Kidney epithelial cell (primary cell): ENCODE data around the gene PITPNB. TPM values are rescaled to one million over a fixed set of nuclear protein-coding genes. Genes with fewer than 3 reads are reported as not detected.

Experiments
- DNase-seq: peaks from one replicate; pipeline ENCODE4 v3.0.0-alpha.2; 2010; ENCODE audit warnings: low read depth
- H3K27me3 ChIP-seq: 2 replicates; pipeline ENCODE4 v1.6.0; 2011; ENCODE audit warnings: low read length; ENCODE audit not compliant: control insufficient read depth, insufficient read depth
- H3K36me3 ChIP-seq: 2 replicates; pipeline ENCODE4 v1.5.1; 2011; ENCODE audit warnings: low read length; ENCODE audit not compliant: control insufficient read depth, insufficient read depth
- H3K4me3 ChIP-seq: 2 replicates; pipeline ENCODE4 v1.5.1; 2011; ENCODE audit warnings: low read depth, mild to moderate bottlenecking, control low read depth, low read length
- total RNA-seq: library from RNA; depleted of rRNA; stranded (reverse); fragments of >200 nt; gene quantifications from 2 replicates; pipeline ENCODE4 v1.2.3, GENCODE V29; 2015
- TF ChIP-seq, protein P1 (sequence below): IDR thresholded peaks from 2 replicates; pipeline ENCODE4 v1.5.1; 2011; ENCODE audit warnings: mild to moderate bottlenecking, moderate library complexity, low read length, control low read depth, inconsistent platforms; ENCODE audit not compliant: insufficient read depth, poor library complexity, severe bottlenecking

PITPNB gene
- total RNA-seq, 1 donor from 2014 or later = 32.3 TPM

DNA sequence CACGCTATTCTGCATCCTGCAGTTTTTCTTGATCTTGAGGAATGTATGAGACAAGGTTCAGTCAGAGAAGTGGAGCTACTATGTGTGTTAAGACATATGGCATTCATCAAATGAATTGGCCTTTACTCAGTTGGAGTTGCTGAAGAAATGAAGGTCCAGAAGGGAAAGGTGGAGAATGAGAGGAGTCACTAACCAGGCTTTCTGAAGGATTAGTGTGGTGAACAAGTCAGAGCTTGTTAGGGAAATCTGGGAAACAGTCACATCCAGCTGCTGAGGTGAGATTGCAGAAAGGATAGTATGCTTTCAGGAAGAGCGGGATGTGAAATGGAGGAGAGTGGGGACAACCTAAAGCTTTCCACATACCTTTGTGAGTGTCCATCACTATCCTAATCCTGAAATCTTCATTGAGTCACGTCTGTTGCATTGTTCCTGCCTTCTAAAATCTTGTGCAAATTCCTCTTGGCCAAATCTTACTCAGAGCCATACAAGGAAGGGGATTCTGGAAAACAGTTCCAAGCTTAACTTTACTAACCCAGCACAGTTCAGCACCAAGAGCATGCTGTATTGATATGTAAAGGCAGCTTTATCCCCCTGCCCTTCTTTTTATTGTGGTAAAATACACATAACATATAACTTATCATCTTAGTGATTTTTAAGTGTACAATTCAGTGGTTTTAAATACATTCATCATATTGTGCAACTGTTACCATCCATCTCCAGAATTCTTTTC is 11.4 kb upstream of the PITPNB start:
- DNase-seq = no peak
- H3K4me3 ChIP-seq = no peak overlapping the region
- TF ChIP-seq, protein P1, sequence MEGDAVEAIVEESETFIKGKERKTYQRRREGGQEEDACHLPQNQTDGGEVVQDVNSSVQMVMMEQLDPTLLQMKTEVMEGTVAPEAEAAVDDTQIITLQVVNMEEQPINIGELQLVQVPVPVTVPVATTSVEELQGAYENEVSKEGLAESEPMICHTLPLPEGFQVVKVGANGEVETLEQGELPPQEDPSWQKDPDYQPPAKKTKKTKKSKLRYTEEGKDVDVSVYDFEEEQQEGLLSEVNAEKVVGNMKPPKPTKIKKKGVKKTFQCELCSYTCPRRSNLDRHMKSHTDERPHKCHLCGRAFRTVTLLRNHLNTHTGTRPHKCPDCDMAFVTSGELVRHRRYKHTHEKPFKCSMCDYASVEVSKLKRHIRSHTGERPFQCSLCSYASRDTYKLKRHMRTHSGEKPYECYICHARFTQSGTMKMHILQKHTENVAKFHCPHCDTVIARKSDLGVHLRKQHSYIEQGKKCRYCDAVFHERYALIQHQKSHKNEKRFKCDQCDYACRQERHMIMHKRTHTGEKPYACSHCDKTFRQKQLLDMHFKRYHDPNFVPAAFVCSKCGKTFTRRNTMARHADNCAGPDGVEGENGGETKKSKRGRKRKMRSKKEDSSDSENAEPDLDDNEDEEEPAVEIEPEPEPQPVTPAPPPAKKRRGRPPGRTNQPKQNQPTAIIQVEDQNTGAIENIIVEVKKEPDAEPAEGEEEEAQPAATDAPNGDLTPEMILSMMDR = no peak

DNA sequence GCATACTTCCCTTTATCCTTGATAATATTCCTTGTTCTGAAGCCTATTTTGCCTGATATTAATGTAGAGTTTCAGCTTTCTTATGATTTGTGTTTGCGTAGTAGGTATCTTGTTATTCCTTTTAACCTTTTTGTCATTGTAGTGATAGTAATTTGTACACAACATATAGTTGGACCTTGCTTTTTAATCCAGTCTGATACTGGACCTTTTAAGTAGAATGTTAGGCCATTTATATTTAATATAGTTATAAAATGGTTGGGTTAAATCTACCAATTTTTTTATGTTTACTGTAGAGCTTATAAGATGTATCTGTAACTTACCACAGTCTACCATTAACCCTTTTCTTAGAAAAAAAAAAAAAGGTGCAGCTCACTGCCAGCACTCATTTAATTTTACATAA is 8.6 kb upstream of the PITPNB start:
- DNase-seq = no peak
- TF ChIP-seq, protein P1 = no peak
- Histone ChIP-seq H3K36me3 (no peaks in the 10 kb centered on the region), H3K27me3 (no peaks in the 10 kb centered on the region), H3K4me3 (no peak overlapping the region)

More for the DNA sequence above, 11.4 kb upstream of the PITPNB start:
- Histone ChIP-seq H3K36me3 (no peaks in the 10 kb centered on the region), H3K27me3 (no peaks in the 10 kb centered on the region)

DNA sequence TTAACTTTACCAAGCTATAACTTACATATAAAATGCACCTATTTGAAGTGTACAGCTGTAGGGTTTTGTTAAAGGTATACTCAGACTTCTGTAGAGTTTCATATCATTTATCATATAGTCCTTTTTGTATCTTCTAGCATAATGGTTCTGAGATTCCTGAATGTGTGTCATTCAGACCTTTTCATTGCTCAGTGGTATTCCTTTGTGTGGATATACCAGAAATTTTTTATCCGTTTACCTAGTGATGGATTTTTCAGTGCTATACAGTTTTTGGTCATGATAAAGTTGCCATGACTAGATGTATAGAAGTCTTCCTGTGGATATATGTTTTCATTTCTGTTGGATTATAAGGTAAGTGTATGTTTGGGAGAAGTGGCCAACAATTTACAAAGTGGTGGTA is 6.3 kb upstream of the PITPNB start:
- H3K27me3 ChIP-seq = no peaks in the 10 kb centered on the region
- TF ChIP-seq, protein P1 = no peak
- DNase-seq = no peak
- H3K4me3 ChIP-seq = no peak overlapping the region
- H3K36me3 ChIP-seq = no peaks in the 10 kb centered on the region

DNA sequence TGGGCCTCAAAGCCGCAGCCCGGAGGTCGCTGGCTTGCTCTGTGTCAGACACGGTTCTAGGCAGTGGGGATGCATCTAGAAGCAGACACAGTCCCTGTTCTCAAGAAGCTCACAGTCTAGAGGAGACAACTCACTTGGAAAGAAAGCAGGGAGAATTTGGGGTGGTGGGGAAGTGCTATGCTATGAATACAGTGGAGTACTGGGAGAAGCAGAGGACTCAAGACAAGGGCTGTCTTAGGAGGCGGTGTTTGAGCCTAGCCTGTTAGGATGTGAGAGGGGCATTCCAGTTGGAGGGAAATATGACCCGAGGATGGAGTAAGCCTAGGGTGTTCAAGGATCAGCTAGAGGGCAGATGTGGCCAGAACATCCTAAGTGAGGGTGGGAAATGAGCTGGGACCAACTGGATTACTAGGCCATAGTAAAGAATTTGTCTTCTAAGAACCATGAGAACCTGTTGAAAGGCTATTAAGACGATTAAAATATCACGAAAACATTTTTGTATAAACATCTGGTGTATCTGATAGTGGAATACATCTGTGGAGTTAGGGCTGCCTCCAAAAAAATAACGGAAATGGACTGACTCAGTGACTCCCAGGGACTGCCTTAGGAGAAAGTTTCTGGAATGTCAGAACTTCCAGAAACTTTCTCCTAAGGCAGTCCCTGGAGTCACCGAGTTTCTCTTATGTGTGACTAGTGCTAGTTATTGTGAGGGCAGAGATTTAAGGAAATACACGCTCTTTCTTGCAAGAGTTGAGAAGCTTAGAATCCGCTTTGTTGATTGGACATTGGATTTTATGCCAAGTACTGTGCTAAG is 1.1 kb upstream of the PITPNB start:
- H3K36me3 ChIP-seq = no peaks in the 10 kb centered on the region
- no peaks in the 10 kb centered on the region for H3K27me3 ChIP-seq
- no peak for DNase-seq
- peak overlapping the region; percentile 63 for H3K4me3 ChIP-seq
- TF ChIP-seq, protein P1 = no peak

DNA sequence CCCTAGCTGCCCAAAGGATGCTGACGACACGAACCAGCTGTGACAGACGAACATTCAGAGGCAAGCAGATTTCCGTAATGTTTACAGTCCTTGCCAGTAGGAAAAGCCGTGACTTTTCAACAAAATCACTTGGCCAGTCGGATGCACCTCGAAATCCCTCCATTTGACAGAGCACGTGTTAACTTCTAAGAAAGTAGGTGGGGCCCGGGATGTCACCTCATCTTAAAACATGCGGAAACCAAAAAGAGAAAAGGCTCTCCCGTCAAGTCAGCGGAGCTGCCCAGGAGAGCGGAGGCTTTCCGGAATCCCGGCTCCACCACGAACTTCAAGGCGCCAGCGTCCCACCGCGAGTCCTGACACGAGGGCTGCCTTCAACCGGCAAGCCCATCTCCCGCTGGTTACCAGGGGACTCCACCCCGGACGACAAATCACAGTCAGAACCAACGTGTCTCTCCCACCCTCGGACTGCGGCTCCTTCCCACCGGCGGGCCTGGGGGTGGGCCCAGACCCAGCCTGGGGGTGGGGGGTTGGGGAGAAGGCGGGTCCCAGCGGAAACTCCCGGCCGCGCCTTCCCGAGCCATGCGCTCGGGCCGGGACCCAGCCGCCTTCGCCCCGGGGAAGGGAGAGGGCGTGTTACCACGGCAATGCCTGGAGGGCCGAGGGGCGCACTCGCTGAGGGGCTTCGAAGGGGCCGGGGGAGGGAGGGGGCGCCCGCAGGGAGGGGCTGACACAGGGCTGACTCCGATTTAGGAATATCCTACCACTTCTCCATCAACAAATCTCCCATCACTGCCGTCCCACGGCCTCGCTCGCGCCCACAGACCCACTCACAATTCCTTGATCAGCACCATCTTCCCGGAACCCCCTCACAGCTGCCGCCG is 475 bp downstream of the PITPNB start:
- peak overlapping the region; percentile 92 for H3K4me3 ChIP-seq

More for the DNA sequence above, 475 bp downstream of the PITPNB start:
- Histone ChIP-seq H3K36me3 (no peaks in the 10 kb centered on the region), H3K27me3 (no peaks in the 10 kb centered on the region)
- no peak for DNase-seq
- TF ChIP-seq, protein P1 = no peak
